ENCODE data around the gene SKIC8.

The SKIC8 gene

GRCh38 chr15:78299101-78299930 is at the start of gene SKIC8:
SKIC8 (minus strand) TSS chr15:78299609; CDS start chr15:78295686, 3,923 bp downstream.
- DNase-seq (ENCODE audit: insufficient read length, low spot score) (peak; percentile 89), FAIRE-seq (peak; percentile 57)

- DNase-seq (ENCODE audit: insufficient read length, low spot score) = no peak
- FAIRE-seq = no peak
These were observed 48.5 kb upstream of the SKIC8 start for GRCh38 chr15:78347586-78348543.

DNA sequence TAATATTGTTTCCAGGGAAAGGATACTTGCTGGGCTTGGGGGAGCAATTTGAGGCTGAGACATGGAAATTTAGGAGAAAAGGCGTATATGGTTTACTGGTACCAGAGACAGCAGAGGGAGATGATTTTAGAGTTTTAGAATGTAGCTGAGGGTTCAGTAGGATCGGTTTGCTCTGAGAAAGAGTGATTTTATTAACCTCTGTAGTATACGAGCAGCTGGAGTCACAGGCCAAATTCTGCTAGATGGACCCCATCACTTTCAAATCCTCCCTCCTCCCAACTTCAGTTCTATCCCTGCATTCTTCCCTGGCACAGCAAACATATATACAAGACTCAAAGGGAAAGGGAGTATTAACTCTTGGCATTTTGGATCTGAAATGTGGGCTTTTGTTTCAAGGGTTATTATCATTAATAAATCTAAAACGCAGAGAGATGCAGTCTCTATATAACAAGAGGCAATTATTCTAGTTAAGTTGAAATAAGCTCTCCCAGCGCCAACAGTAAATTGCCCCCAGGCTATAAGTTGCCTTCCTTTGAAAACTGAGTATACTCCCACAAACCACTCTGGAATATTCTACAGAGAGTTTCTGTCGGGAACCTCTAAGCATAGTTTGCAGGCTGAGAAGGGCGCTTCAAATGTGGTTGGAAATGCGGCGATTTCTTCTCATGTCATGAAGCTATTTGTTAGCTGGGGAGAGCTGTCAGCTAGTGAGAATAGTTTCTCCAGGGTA is 46.2 kb upstream of the SKIC8 start:
- FAIRE-seq (no peak), DNase-seq (ENCODE audit: insufficient read length, low spot score) (no peak)

GRCh38 chr15:78343276-78344060 is 44.1 kb upstream of the SKIC8 start:
- DNase-seq (ENCODE audit: insufficient read length, low spot score) (no peak), FAIRE-seq (no peak)

GRCh38 chr15:78342021-78342420 is 42.6 kb upstream of the SKIC8 start:
- DNase-seq (ENCODE audit: insufficient read length, low spot score) (no peak), FAIRE-seq (no peak)

GRCh38 chr15:78341057-78341987 is 41.9 kb upstream of the SKIC8 start:
- DNase-seq (ENCODE audit: insufficient read length, low spot score) = no peak
- FAIRE-seq = no peak

GRCh38 chr15:78340231-78341056 is 41.0 kb upstream of the SKIC8 start, which contains the start of gene CRABP1:
CRABP1 (plus strand) TSS chr15:78340353; CDS start chr15:78340429, 76 bp downstream.
- FAIRE-seq (no peak), DNase-seq (ENCODE audit: insufficient read length, low spot score) (no peak)

GRCh38 chr15:78339559-78339958 is 40.1 kb upstream of the SKIC8 start:
- no peak for DNase-seq (ENCODE audit: insufficient read length, low spot score)
- no peak for FAIRE-seq

- DNase-seq (ENCODE audit: insufficient read length, low spot score) (no peak), FAIRE-seq (no peak)
These were observed 39.4 kb upstream of the SKIC8 start for GRCh38 chr15:78338781-78339180.

DNA sequence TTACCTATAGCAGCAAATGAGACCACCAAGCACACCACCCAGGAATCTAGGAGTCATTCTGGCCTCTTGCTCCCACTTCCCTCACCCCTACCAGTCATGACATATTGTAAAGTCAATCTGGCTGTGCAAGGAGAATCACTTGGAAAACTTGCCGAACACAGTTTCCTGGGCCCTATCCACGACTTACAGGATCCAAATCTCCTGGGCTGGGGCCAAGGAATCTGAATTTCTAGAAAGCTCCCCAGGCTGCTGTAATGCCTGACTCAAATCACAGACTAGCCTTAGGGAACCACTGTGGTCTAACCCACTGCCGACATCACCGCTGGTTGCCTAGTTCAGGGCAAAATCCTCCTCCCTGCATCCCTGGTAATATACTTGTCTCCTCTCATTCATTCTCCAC is 36.6 kb upstream of the SKIC8 start:
- FAIRE-seq (no peak), DNase-seq (ENCODE audit: insufficient read length, low spot score) (no peak)

DNA sequence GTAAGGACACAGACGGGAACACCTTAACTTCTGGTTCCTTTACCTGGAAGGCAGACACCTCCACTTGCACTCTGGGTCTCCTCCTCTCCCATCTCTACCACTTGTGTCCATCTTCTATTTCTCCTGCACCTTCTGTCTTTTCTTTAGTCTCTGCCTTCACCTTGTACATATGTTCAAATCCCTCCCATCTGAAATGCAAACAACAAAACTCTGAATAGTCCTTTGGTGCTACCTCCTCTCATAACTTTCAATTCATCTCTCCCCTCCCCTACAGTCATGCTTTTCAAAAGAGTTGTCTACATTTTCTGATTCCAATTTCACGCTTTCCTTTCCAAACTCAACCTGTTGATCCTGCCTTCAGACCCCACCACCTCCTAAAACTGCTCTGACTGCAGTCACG is 35.4 kb upstream of the SKIC8 start:
- FAIRE-seq = no peak
- no peak for DNase-seq (ENCODE audit: insufficient read length, low spot score)

DNA sequence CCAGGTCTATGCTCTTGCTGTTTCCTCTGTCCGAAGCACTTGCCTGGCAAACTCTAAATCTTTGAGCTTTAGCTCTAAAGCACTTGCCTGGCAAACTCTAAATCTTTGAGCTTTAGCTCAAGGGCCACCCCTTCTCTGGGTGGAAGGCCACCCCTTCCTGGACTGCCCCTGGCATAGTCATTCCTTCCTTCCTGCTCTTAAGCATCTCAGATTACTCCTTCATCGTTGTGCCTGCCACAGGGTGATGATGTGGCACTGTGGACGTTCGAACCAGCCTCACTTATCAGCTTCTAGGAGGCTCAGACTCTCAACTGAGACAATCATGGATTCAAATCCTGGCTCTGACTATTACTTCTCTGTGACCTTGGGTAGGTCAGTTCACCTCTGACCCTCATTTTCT is 30.2 kb upstream of the SKIC8 start:
- DNase-seq (ENCODE audit: insufficient read length, low spot score) = no peak
- no peak for FAIRE-seq

GRCh38 chr15:78327466-78327865 is 28.1 kb upstream of the SKIC8 start:
- FAIRE-seq = no peak
- DNase-seq (ENCODE audit: insufficient read length, low spot score) = no peak

DNA sequence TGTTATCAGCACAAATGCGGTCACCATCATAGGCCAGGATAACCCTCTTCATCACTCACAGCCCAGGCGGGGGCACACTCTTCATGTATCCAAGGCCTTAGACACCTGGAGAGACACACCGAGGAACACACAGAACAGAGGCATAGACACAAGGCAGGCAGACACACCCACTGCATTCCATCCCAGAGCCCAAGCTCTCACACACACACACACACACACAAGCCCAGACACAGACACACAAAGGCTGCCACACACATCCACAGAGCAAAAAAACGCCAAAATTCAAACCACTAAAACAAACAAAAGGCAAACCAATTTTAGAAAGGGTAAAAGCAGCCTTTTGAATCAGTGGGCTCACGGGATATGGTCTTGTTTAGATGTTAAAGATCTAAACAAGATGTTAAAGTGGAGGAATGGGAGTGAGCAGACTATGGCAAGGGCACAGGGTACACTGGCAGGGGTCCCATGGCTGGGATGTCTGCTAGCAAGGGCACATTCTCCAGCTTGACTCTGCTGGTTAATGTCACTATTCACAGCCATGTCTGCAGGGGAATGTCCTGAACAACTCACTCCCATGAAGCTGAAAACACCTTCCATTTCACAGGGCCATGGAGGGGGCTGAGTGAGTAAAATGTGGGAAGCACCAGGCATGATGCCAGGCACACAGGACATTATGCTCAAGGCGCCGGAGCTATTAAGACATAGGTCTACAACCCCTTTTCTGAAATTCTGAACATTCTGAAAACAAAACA is 25.9 kb upstream of the SKIC8 start:
- DNase-seq (ENCODE audit: insufficient read length, low spot score) (no peak), FAIRE-seq (no peak)

- FAIRE-seq = no peak
- DNase-seq (ENCODE audit: insufficient read length, low spot score) = no peak
These were observed 24.7 kb upstream of the SKIC8 start for GRCh38 chr15:78324144-78324543.

DNA sequence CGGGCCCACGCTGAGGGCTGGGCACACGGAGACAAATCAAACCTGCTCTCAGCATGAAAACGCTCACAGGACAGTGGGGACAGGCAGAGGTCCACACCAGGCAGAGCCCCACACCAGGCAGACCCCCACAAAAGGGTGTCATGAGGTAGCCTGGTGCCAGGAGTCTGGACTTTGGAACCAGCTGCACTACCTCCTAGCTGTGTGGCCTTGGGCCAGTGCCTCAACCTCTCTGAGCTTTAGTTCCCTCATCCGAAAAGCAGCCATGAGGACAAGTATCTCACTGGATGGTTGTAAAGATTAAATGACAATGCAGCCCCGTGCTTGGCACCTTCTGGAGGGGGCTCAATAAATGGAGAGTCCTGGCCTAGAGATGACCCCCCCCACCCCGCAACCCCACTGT is 24.3 kb upstream of the SKIC8 start:
- FAIRE-seq (no peak), DNase-seq (ENCODE audit: insufficient read length, low spot score) (no peak)

- no peak for FAIRE-seq
- DNase-seq (ENCODE audit: insufficient read length, low spot score) = no peak
These were observed 23.5 kb upstream of the SKIC8 start for GRCh38 chr15:78322724-78323521.
